ENCODE results near the gene BBX.
"Not testable (repeated sequence)": the region's sequence is repeated elsewhere in the genome, so short reads cannot be mapped to it uniquely, and the experiment has no call there.

Gene BBX

GRCh38 chr3:107685383-107685782 lies 162.6 kb downstream of the BBX start:
- DNase-seq (ENCODE audit: low spot score): no peak

GRCh38 chr3:107687056-107687581 lies 164.4 kb downstream of the BBX start:
- DNase-seq (ENCODE audit: low spot score): no peak

GRCh38 chr3:107689355-107689754 lies 166.6 kb downstream of the BBX start:
- no peak for DNase-seq (ENCODE audit: low spot score)

- peak; percentile 78 for DNase-seq (ENCODE audit: low spot score)
Observed at GRCh38 chr3:107690522-107691138, 167.9 kb downstream of the BBX start.

GRCh38 chr3:107691984-107692383 lies 169.2 kb downstream of the BBX start:
- not testable (repeated sequence) for DNase-seq (ENCODE audit: low spot score)

GRCh38 chr3:107697348-107697747 lies 174.6 kb downstream of the BBX start:
- not testable (repeated sequence) for DNase-seq (ENCODE audit: low spot score)

- peak; percentile 25 for DNase-seq (ENCODE audit: low spot score)
Observed at GRCh38 chr3:107697855-107698254, 175.1 kb downstream of the BBX start.

- no peak for DNase-seq (ENCODE audit: low spot score)
Observed at GRCh38 chr3:107699682-107700081, 176.9 kb downstream of the BBX start.

GRCh38 chr3:107701299-107701698 lies 178.5 kb downstream of the BBX start:
- DNase-seq (ENCODE audit: low spot score): no peak

- DNase-seq (ENCODE audit: low spot score): no peak
Observed at GRCh38 chr3:107704477-107704876, 181.7 kb downstream of the BBX start.

GRCh38 chr3:107705046-107705445 lies 182.3 kb downstream of the BBX start:
- no peak for DNase-seq (ENCODE audit: low spot score)

- DNase-seq (ENCODE audit: low spot score): no peak
Observed at GRCh38 chr3:107710851-107711250, 188.1 kb downstream of the BBX start.

GRCh38 chr3:107716734-107717133 lies 194.0 kb downstream of the BBX start:
- no peak for DNase-seq (ENCODE audit: low spot score)

GRCh38 chr3:107718547-107718946 lies 195.8 kb downstream of the BBX start:
- DNase-seq (ENCODE audit: low spot score): no peak

- no peak for DNase-seq (ENCODE audit: low spot score)
Observed at GRCh38 chr3:107727102-107727501, 204.3 kb downstream of the BBX start.

- DNase-seq (ENCODE audit: low spot score): no peak
Observed at GRCh38 chr3:107729686-107730085, 206.9 kb downstream of the BBX start.

- DNase-seq (ENCODE audit: low spot score): no peak
Observed at GRCh38 chr3:107734317-107734716, 211.6 kb downstream of the BBX start.

GRCh38 chr3:107737914-107738313 lies 215.2 kb downstream of the BBX start:
- DNase-seq (ENCODE audit: low spot score): no peak

GRCh38 chr3:107738486-107739183 lies 215.9 kb downstream of the BBX start:
- no peak for DNase-seq (ENCODE audit: low spot score)

- DNase-seq (ENCODE audit: low spot score): no peak
Observed at GRCh38 chr3:107739227-107739626, 216.5 kb downstream of the BBX start.

- DNase-seq (ENCODE audit: low spot score): peak; percentile 51
Observed at GRCh38 chr3:107740992-107741896, 218.5 kb downstream of the BBX start.

GRCh38 chr3:107745354-107745753 lies 222.6 kb downstream of the BBX start:
- no peak for DNase-seq (ENCODE audit: low spot score)

Measured in NAMALWA (cell line).